Activated T-cell treated with anti-CD3 and anti-CD28 coated beads, Interleukin-2, amount 50 U/mL, for 24 hours (primary cell): ENCODE measurements around the gene CXCR6.
A peak's percentile ranks its signal among the peaks of the same experiment; 100 is the strongest.

Experiments
- DNase-seq: peaks from one replicate; pipeline ENCODE4 v3.0.0-alpha.2; 2020
- H3K27ac Mint-ChIP-seq: 2 replicates; pipeline ENCODE4 v1.8.0; 2020; ENCODE audit warnings: mild to moderate bottlenecking, mixed read lengths
- H3K27me3 Mint-ChIP-seq: 2 replicates; pipeline ENCODE4 v1.8.0; 2020; ENCODE audit warnings: mixed read lengths
- H3K36me3 Mint-ChIP-seq: 2 replicates; pipeline ENCODE4 v1.8.0; 2020; ENCODE audit warnings: low read depth, mixed read lengths
- H3K4me1 Mint-ChIP-seq: 2 replicates; pipeline ENCODE4 v1.8.0; 2020; ENCODE audit warnings: low read depth, mixed read lengths
- H3K4me3 Mint-ChIP-seq: 2 replicates; pipeline ENCODE4 v1.8.0; 2020; ENCODE audit warnings: mild to moderate bottlenecking, moderate library complexity, mixed read lengths
- H3K9me3 Mint-ChIP-seq: 2 replicates; pipeline ENCODE4 v1.8.0; 2020; ENCODE audit warnings: mixed read lengths

The CXCR6 gene

GRCh38 chr3:45948881-45949280 is 5.6 kb downstream of the CXCR6 start:
- Mint-ChIP-seq H3K4me3 (no peak overlapping the region), H3K4me1 (peaks cover 88% of the 10 kb centered on the region), H3K36me3 (peaks cover 92% of the 10 kb centered on the region)

GRCh38 chr3:45949432-45949831 is 6.2 kb downstream of the CXCR6 start:
- Mint-ChIP-seq H3K4me1 (peaks cover 85% of the 10 kb centered on the region), H3K36me3 (peaks cover 98% of the 10 kb centered on the region)

More at GRCh38 chr3:45948881-45949280, 5.6 kb downstream of the CXCR6 start:
- Mint-ChIP-seq H3K27ac (no peak overlapping the region), H3K27me3 (peaks cover 7% of the 10 kb centered on the region), H3K9me3 (no peaks in the 10 kb centered on the region)
- no peak for DNase-seq

GRCh38 chr3:45950131-45950530 is 6.9 kb downstream of the CXCR6 start:
- Mint-ChIP-seq H3K9me3 (no peaks in the 10 kb centered on the region), H3K4me3 (no peak overlapping the region), H3K36me3 (peaks cover 98% of the 10 kb centered on the region), H3K4me1 (peaks cover 78% of the 10 kb centered on the region), H3K27me3 (peaks cover 3% of the 10 kb centered on the region), H3K27ac (peak overlapping the region; percentile 8)
- DNase-seq, result no peak

More at GRCh38 chr3:45949432-45949831, 6.2 kb downstream of the CXCR6 start:
- H3K4me3 Mint-ChIP-seq, result no peak overlapping the region
- H3K27me3 Mint-ChIP-seq, result peaks cover 7% of the 10 kb centered on the region
- DNase-seq, result no peak
- H3K9me3 Mint-ChIP-seq, result no peaks in the 10 kb centered on the region
- peak overlapping the region; percentile 0 for H3K27ac Mint-ChIP-seq

GRCh38 chr3:45950686-45951600 is 7.7 kb downstream of the CXCR6 start:
- H3K27ac Mint-ChIP-seq, result peak overlapping the region; percentile 58
- H3K36me3 Mint-ChIP-seq, result peaks cover 98% of the 10 kb centered on the region
- H3K27me3 Mint-ChIP-seq, result no peaks in the 10 kb centered on the region
- peak; percentile 52 for DNase-seq
- no peak overlapping the region for H3K4me3 Mint-ChIP-seq
- H3K9me3 Mint-ChIP-seq, result no peaks in the 10 kb centered on the region
- peaks cover 70% of the 10 kb centered on the region for H3K4me1 Mint-ChIP-seq

- H3K4me3 Mint-ChIP-seq, result no peak overlapping the region
- peaks cover 95% of the 10 kb centered on the region for H3K36me3 Mint-ChIP-seq
- no peak overlapping the region for H3K27ac Mint-ChIP-seq
- H3K27me3 Mint-ChIP-seq, result no peaks in the 10 kb centered on the region
- no peak for DNase-seq
- H3K4me1 Mint-ChIP-seq, result peaks cover 60% of the 10 kb centered on the region
- H3K9me3 Mint-ChIP-seq, result no peaks in the 10 kb centered on the region
Observed at GRCh38 chr3:45951946-45952345, 8.7 kb downstream of the CXCR6 start.

GRCh38 chr3:45952456-45952855 is 9.2 kb downstream of the CXCR6 start:
- H3K9me3 Mint-ChIP-seq, result no peaks in the 10 kb centered on the region
- no peak overlapping the region for H3K27ac Mint-ChIP-seq
- DNase-seq, result no peak
- H3K4me3 Mint-ChIP-seq, result no peak overlapping the region
- H3K4me1 Mint-ChIP-seq, result peaks cover 55% of the 10 kb centered on the region
- H3K36me3 Mint-ChIP-seq, result peaks cover 95% of the 10 kb centered on the region
- no peaks in the 10 kb centered on the region for H3K27me3 Mint-ChIP-seq

- Mint-ChIP-seq H3K4me3 (no peak overlapping the region), H3K9me3 (no peaks in the 10 kb centered on the region), H3K4me1 (peaks cover 44% of the 10 kb centered on the region), H3K27ac (no peak overlapping the region), H3K36me3 (peaks cover 95% of the 10 kb centered on the region), H3K27me3 (no peaks in the 10 kb centered on the region)
- no peak for DNase-seq
Observed at GRCh38 chr3:45953536-45953935, 10.3 kb downstream of the CXCR6 start.

GRCh38 chr3:45954306-45954705 is 11.0 kb downstream of the CXCR6 start:
- Mint-ChIP-seq H3K36me3 (peaks cover 95% of the 10 kb centered on the region), H3K4me1 (peaks cover 39% of the 10 kb centered on the region), H3K4me3 (no peak overlapping the region), H3K27ac (no peak overlapping the region), H3K27me3 (no peaks in the 10 kb centered on the region), H3K9me3 (no peaks in the 10 kb centered on the region)
- no peak for DNase-seq

- no peak overlapping the region for H3K27ac Mint-ChIP-seq
- no peak overlapping the region for H3K4me3 Mint-ChIP-seq
- DNase-seq, result no peak
- H3K4me1 Mint-ChIP-seq, result peaks cover 31% of the 10 kb centered on the region
- no peaks in the 10 kb centered on the region for H3K27me3 Mint-ChIP-seq
- H3K9me3 Mint-ChIP-seq, result no peaks in the 10 kb centered on the region
- peaks cover 95% of the 10 kb centered on the region for H3K36me3 Mint-ChIP-seq
Observed at GRCh38 chr3:45955017-45955647, 11.9 kb downstream of the CXCR6 start.

- Mint-ChIP-seq H3K27ac (no peak overlapping the region), H3K4me1 (peaks cover 25% of the 10 kb centered on the region), H3K36me3 (peaks cover 97% of the 10 kb centered on the region), H3K27me3 (no peaks in the 10 kb centered on the region), H3K4me3 (no peak overlapping the region), H3K9me3 (no peaks in the 10 kb centered on the region)
- DNase-seq, result no peak
Observed at GRCh38 chr3:45955706-45956105, 12.4 kb downstream of the CXCR6 start.

GRCh38 chr3:45957586-45957985 is 14.3 kb downstream of the CXCR6 start:
- H3K36me3 Mint-ChIP-seq, result peaks cover 97% of the 10 kb centered on the region
- H3K4me3 Mint-ChIP-seq, result no peak overlapping the region
- no peaks in the 10 kb centered on the region for H3K27me3 Mint-ChIP-seq
- H3K4me1 Mint-ChIP-seq, result peaks cover 22% of the 10 kb centered on the region
- H3K27ac Mint-ChIP-seq, result no peak overlapping the region
- DNase-seq, result no peak
- no peaks in the 10 kb centered on the region for H3K9me3 Mint-ChIP-seq

- Mint-ChIP-seq H3K4me1 (peaks cover 27% of the 10 kb centered on the region), H3K9me3 (no peaks in the 10 kb centered on the region), H3K36me3 (peaks cover 97% of the 10 kb centered on the region), H3K27ac (no peak overlapping the region), H3K27me3 (no peaks in the 10 kb centered on the region), H3K4me3 (no peak overlapping the region)
- DNase-seq, result no peak
Observed at GRCh38 chr3:45958321-45958791, 15.1 kb downstream of the CXCR6 start.

GRCh38 chr3:45959201-45959600 is 15.9 kb downstream of the CXCR6 start:
- H3K36me3 Mint-ChIP-seq, result peaks cover 97% of the 10 kb centered on the region

GRCh38 chr3:45960289-45960688 is 17.0 kb downstream of the CXCR6 start:
- Mint-ChIP-seq H3K4me1 (peaks cover 45% of the 10 kb centered on the region), H3K27me3 (no peaks in the 10 kb centered on the region), H3K4me3 (no peak overlapping the region), H3K36me3 (peaks cover 97% of the 10 kb centered on the region), H3K9me3 (no peaks in the 10 kb centered on the region), H3K27ac (no peak overlapping the region)
- DNase-seq, result no peak

More at GRCh38 chr3:45959201-45959600, 15.9 kb downstream of the CXCR6 start:
- Mint-ChIP-seq H3K4me3 (no peak overlapping the region), H3K9me3 (no peaks in the 10 kb centered on the region), H3K27me3 (no peaks in the 10 kb centered on the region), H3K27ac (no peak overlapping the region), H3K4me1 (peaks cover 34% of the 10 kb centered on the region)
- no peak for DNase-seq

- DNase-seq, result no peak
- Mint-ChIP-seq H3K9me3 (no peaks in the 10 kb centered on the region), H3K27me3 (no peaks in the 10 kb centered on the region), H3K4me1 (peaks cover 62% of the 10 kb centered on the region), H3K36me3 (peaks cover 100% of the 10 kb centered on the region), H3K27ac (peak overlapping the region; percentile 54), H3K4me3 (no peak overlapping the region)
Observed at GRCh38 chr3:45962033-45962432, 18.8 kb downstream of the CXCR6 start.
